ENCODE results near the gene MYO1H.
"Not testable (repeated sequence)": the region's sequence is repeated elsewhere in the genome, so short reads cannot be mapped to it uniquely, and the experiment has no call there.

MYO1H gene

DNA sequence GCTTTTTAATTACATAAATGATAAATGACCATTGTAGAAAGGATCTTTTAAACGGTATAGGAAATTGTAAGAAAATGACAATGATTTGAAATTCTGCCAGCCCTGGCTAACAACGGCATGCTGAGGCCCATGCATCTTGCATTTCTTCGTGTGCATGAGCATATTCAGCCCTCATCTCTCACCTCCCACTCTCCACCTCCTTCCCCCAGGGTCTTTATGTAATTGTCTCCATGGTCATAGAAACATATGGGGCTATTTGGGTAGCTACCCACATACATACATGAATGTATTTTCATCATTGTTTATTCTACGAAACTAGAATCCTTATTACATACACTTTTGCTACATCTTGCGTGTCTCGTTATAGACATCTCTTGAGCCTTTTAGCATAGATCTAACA, 4.5 kb downstream of the MYO1H start:
- no peak for DNase-seq

DNA sequence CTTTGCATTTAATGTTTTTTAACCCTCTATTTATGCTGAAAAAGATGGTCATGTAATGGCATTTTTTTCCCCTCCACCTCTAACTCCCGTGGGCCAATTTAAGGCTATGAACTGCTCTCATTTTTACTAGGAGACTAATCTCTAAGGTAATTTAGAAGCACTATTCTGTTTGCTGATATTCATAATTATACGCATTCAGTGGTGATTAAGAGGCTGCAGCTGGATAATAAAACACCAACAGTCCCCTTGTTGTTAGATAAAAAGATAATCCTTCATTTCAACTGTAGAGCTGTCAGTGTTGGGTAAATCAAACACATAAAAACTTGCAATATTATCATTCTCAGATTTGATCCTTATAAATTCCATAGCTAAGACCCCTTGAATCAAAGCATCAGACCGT, 8.9 kb downstream of the MYO1H start:
- DNase-seq = no peak

DNA sequence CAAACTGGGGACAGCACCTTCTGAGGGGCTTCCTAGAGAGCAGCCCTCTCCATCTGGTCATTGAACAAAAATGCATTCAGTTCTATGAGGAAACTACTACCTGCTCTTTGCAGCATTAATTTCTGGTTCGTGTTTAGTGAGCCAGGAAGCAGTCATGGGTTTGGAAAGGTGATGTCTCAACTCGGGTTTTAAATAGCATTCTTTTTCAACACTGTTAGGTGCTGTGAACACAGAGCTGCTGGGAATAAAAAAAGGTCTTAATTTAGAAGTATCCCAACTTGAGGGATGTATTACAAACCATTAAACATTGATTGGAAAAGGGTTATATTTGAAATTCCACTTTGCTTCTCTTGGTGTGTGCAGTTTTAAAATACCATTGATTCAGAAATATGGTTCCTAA, 9.3 kb downstream of the MYO1H start:
- no peak for DNase-seq

GRCh38 chr12:109358154-109358869, 10.6 kb downstream of the MYO1H start:
- no peak for DNase-seq

DNA sequence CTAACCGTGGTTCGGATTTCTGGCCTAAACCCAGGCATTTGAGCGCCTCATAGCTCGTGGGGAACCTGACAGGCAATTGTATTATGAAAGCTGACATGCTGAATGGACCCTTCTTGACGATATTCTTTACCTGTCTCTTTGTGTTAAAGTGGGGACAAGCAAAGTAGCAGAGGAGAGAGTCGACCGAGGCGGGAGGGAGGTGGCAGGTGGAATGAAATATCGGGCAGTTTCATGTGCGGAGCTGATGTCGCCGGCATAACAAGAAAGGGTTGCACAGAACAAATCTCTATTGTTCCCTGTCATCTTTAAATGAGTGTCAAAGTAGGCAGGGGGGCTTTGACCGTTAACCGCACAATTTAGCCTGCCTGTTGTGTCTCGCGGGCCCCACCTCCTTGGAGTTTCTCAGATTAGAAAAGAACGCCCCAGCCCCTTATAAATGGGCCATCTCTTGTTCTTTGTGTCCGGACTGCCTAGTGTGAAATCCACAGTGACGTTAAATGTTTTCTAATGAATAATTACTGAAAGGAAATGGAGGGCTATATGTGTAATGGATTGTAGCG, 11.5 kb downstream of the MYO1H start:
- no peak for DNase-seq

GRCh38 chr12:109369831-109370230, 22.1 kb downstream of the MYO1H start:
- no peak for DNase-seq

DNA sequence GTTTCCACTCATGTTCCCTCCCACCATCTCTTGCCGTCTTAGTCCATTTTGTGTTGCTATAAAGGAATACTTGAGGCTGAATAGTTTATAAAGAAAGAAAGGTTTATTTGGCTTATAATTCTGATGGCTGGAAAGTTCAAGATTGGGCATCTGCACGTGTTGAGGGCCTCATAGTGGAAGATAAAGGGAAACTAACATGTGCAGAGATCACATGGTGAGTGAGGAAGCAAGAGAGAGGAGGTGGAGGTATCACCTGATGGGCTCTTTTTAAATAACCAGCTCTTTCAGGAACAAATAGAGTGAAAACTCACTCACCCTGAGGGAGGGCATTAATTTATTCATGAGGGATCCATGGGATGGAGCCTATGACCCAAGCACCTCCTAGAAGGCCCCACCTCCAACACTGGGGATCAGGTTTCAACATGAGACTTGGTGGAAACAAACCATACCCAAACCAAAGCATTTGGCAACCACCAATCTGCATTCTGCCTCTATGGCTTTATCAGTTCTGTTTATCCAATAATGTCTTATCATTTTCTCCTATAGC, 29.5 kb downstream of the MYO1H start:
- no peak for DNase-seq

DNA sequence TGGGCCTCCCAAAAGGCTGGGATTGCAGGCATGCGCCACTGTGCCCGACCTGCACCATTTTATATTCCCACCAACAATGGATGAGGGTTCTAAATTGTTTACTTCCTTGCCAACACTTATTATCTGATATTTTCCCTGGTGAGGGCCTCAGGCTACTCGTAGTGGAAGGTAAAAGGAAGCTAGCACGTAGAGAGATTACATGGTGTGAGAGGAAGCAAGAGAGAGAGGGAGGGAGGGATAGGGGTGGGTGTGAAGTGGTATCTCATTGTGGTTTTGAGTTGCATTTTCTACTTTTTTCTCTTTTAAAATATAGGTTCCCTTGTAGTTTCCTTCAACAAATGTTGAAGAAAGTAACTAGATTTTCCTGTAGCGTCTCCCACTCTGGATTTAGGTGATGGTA, 30.9 kb downstream of the MYO1H start:
- no peak for DNase-seq

GRCh38 chr12:109382031-109382430, 34.3 kb downstream of the MYO1H start:
- no peak for DNase-seq

- DNase-seq = no peak
Measured at GRCh38 chr12:109383240-109383639, 35.5 kb downstream of the MYO1H start.

GRCh38 chr12:109385339-109386058, 37.8 kb downstream of the MYO1H start:
- no peak for DNase-seq

- DNase-seq = no peak
Measured at GRCh38 chr12:109386059-109386433, 38.3 kb downstream of the MYO1H start.

- no peak for DNase-seq
Measured at GRCh38 chr12:109387425-109388166, 39.9 kb downstream of the MYO1H start.

DNA sequence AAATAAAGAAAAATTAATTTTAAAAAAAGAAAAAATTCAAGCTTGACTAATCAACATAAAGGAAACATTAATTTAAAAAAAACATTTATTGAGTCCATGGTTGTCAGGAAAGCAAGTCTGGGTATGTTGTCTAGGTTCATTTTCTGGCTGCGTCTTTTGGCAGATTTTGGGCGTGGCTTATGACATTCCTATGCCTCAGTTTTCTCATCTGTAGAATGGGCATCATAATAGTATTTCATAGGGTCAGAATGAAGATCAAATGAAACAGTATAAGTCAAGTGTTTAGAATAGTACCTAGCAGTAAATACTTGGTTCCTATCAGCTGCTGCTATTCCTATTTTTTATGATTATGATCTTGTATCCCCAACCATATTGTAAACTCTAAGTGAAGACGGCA, 40.5 kb downstream of the MYO1H start:
- no peak for DNase-seq

DNA sequence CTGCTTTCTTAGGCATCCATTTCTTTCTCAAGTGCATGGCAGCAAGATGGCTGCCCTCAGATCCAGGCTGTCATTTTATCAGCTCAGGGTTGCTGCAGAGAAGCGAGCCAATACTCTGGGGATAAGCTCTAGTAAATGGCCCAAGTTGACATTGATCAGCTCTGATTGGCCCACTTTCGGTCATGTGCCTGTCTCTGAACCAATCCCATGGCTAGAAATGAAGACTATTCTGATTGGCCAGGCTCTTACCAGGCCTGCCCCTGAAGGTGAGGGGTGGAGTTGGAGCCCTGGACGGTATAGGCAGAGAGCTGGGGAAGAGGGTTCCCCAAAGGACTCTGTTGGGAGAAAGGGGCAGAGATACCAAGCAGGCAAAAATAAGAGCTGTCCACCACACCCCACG, 41.4 kb downstream of the MYO1H start:
- DNase-seq = no peak

- no peak for DNase-seq
Measured at GRCh38 chr12:109393437-109394345, 46.0 kb downstream of the MYO1H start.

GRCh38 chr12:109394891-109395290, 47.2 kb downstream of the MYO1H start:
- no peak for DNase-seq

GRCh38 chr12:109404841-109405240, 57.1 kb downstream of the MYO1H start:
- not testable (repeated sequence) for DNase-seq

GRCh38 chr12:109406147-109406546, 58.4 kb downstream of the MYO1H start:
- DNase-seq = not testable (repeated sequence)

DNA sequence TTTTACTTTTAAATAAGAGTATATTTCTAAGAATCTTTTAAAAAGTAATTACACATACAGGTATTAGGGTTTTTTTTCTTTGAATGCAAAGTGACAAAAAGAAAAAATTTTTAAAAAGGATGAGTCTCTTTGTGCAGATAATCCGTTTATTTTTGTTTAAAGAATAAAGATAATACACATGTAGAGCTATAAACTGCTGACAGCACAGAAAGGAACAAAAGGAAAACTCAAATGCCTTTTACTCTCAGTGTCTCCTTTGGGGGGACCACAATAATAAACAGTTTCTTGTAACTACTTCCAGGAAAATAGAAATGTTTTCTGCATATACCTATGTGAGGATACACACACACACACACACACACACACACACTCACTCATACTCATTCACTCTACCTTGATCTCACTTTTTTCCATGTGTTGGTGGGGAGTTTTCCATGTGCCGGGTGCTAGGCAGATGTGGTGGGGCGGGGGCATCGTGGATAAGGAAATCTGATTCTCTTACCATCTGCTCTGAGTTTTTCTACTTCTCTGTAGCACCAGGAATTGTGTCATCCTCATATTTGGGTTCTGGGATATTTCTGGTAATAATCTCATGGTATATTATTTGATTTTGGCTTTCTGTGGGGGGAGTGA, 71.3 kb downstream of the MYO1H start:
- DNase-seq = no peak

- no peak for DNase-seq
Measured at GRCh38 chr12:109421355-109422087, 73.8 kb downstream of the MYO1H start.
